Skeletal muscle cell (primary cell): ENCODE data around the gene ZWILCH.

Experiments
- DNase-seq: peaks from one replicate; pipeline ENCODE4 v3.0.0-alpha.2; 2010; ENCODE audit warnings: low read depth
- H3K4me3 ChIP-seq: 2 replicates; pipeline ENCODE4 v1.5.1; 2011; ENCODE audit warnings: low read depth, mild to moderate bottlenecking, control low read depth, low read length, moderate library complexity

Gene ZWILCH

GRCh38 chr15:66595931-66596545 is 90.9 kb downstream of the ZWILCH start:
- no peak for DNase-seq

GRCh38 chr15:66598095-66598815 is 93.1 kb downstream of the ZWILCH start:
- no peak for DNase-seq
- no peak overlapping the region for H3K4me3 ChIP-seq

More at GRCh38 chr15:66595931-66596545, 90.9 kb downstream of the ZWILCH start:
- no peak overlapping the region for H3K4me3 ChIP-seq
